ENCODE data around the gene GABRA4. TPM values are rescaled to one million over a fixed set of nuclear protein-coding genes. Genes with fewer than 3 reads are reported as not detected.

Gene GABRA4
- total and polyA plus RNA-seq, 2 experiments from 2014 or later: 1.5 to 1.9 TPM

DNA sequence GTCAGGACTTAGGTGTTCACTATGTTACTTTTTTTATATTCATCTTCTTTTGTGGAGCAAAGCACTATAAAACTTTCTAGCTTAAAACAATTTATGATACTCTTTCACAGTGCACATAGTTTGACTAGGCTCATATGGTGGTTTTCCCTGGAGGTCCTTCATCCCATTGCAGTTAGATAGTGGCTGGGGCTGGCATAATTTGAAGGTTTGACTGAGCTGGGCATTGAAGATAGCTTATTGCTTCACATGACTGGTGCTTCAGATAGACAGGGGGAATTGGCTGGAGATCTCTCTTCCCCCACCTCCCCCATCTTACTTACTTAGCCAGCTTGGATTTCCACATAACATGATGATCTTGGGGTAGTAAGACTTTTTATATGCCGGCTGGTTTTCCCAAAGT, 7.0 kb upstream of the GABRA4 start:
- DNase-seq (ENCODE audit: low spot score) (no peak), ATAC-seq (no peak)
- Mint-ChIP-seq H3K4me3 (no peak overlapping the region), H3K27me3 (ENCODE audit: insufficient read depth, low read depth, poor library complexity) (peaks cover 2% of the 10 kb centered on the region), H3K27ac (no peak overlapping the region), H3K9me3 (no peaks in the 10 kb centered on the region), H3K4me1 (peaks cover 4% of the 10 kb centered on the region; the same call in 2 of the 3 replicates), H3K36me3 (ENCODE audit: low read depth) (no peaks in the 10 kb centered on the region)
- Histone ChIP-seq H3K4me2 (no peak overlapping the region), H3K36me3 (ENCODE audit: insufficient read depth) (no peaks in the 10 kb centered on the region), H3K4me1 (ENCODE audit: insufficient read depth) (peaks cover 3% of the 10 kb centered on the region; the same call in 1 of the 2 replicates), H3K9me2 (ENCODE audit: insufficient read depth) (no peaks in the 10 kb centered on the region), H4K20me1 (replicated peaks; ENCODE audit: insufficient read depth) (no peaks in the 10 kb centered on the region), H2AFZ (no peak overlapping the region), H3F3A (replicated peaks; ENCODE audit: low read depth) (no peaks in the 10 kb centered on the region), H3K27me3 (ENCODE audit: insufficient read depth) (peaks cover 17% of the 10 kb centered on the region), H3K27ac (ENCODE audit: low read depth) (no peak overlapping the region), H3K4me3 (no peak overlapping the region), H3K79me2 (replicated peaks; ENCODE audit: insufficient read depth) (no peaks in the 10 kb centered on the region)
- TF ChIP-seq NANOG (IDR thresholded peaks at IDR 0.05; ENCODE audit: borderline replicate concordance): no peak
- TF ChIP-seq, protein P1, sequence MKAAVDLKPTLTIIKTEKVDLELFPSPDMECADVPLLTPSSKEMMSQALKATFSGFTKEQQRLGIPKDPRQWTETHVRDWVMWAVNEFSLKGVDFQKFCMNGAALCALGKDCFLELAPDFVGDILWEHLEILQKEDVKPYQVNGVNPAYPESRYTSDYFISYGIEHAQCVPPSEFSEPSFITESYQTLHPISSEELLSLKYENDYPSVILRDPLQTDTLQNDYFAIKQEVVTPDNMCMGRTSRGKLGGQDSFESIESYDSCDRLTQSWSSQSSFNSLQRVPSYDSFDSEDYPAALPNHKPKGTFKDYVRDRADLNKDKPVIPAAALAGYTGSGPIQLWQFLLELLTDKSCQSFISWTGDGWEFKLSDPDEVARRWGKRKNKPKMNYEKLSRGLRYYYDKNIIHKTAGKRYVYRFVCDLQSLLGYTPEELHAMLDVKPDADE (IDR thresholded peaks at IDR 0.05): no peak
- TF ChIP-seq, protein P2, sequence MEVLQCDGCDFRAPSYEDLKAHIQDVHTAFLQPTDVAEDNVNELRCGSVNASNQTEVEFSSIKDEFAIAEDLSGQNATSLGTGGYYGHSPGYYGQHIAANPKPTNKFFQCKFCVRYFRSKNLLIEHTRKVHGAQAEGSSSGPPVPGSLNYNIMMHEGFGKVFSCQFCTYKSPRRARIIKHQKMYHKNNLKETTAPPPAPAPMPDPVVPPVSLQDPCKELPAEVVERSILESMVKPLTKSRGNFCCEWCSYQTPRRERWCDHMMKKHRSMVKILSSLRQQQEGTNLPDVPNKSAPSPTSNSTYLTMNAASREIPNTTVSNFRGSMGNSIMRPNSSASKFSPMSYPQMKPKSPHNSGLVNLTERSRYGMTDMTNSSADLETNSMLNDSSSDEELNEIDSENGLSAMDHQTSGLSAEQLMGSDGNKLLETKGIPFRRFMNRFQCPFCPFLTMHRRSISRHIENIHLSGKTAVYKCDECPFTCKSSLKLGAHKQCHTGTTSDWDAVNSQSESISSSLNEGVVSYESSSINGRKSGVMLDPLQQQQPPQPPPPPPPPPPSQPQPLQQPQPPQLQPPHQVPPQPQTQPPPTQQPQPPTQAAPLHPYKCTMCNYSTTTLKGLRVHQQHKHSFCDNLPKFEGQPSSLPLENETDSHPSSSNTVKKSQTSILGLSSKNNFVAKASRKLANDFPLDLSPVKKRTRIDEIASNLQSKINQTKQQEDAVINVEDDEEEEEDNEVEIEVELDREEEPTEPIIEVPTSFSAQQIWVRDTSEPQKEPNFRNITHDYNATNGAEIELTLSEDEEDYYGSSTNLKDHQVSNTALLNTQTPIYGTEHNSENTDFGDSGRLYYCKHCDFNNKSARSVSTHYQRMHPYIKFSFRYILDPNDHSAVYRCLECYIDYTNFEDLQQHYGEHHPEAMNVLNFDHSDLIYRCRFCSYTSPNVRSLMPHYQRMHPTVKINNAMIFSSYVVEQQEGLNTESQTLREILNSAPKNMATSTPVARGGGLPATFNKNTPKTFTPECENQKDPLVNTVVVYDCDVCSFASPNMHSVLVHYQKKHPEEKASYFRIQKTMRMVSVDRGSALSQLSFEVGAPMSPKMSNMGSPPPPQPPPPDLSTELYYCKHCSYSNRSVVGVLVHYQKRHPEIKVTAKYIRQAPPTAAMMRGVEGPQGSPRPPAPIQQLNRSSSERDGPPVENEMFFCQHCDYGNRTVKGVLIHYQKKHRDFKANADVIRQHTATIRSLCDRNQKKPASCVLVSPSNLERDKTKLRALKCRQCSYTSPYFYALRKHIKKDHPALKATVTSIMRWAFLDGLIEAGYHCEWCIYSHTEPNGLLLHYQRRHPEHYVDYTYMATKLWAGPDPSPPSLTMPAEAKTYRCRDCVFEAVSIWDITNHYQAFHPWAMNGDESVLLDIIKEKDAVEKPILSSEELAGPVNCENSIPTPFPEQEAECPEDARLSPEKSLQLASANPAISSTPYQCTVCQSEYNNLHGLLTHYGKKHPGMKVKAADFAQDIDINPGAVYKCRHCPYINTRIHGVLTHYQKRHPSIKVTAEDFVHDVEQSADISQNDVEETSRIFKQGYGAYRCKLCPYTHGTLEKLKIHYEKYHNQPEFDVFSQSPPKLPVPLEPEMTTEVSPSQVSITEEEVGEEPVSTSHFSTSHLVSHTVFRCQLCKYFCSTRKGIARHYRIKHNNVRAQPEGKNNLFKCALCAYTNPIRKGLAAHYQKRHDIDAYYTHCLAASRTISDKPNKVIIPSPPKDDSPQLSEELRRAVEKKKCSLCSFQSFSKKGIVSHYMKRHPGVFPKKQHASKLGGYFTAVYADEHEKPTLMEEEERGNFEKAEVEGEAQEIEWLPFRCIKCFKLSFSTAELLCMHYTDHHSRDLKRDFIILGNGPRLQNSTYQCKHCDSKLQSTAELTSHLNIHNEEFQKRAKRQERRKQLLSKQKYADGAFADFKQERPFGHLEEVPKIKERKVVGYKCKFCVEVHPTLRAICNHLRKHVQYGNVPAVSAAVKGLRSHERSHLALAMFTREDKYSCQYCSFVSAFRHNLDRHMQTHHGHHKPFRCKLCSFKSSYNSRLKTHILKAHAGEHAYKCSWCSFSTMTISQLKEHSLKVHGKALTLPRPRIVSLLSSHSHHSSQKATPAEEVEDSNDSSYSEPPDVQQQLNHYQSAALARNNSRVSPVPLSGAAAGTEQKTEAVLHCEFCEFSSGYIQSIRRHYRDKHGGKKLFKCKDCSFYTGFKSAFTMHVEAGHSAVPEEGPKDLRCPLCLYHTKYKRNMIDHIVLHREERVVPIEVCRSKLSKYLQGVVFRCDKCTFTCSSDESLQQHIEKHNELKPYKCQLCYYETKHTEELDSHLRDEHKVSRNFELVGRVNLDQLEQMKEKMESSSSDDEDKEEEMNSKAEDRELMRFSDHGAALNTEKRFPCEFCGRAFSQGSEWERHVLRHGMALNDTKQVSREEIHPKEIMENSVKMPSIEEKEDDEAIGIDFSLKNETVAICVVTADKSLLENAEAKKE (CRISPR knock-in tag; IDR thresholded peaks at IDR 0.05): no peak
- TF ChIP-seq ZNF331 (CRISPR knock-in tag; IDR thresholded peaks at IDR 0.05; ENCODE audit: low read depth): no peak
- TF ChIP-seq, protein P3, sequence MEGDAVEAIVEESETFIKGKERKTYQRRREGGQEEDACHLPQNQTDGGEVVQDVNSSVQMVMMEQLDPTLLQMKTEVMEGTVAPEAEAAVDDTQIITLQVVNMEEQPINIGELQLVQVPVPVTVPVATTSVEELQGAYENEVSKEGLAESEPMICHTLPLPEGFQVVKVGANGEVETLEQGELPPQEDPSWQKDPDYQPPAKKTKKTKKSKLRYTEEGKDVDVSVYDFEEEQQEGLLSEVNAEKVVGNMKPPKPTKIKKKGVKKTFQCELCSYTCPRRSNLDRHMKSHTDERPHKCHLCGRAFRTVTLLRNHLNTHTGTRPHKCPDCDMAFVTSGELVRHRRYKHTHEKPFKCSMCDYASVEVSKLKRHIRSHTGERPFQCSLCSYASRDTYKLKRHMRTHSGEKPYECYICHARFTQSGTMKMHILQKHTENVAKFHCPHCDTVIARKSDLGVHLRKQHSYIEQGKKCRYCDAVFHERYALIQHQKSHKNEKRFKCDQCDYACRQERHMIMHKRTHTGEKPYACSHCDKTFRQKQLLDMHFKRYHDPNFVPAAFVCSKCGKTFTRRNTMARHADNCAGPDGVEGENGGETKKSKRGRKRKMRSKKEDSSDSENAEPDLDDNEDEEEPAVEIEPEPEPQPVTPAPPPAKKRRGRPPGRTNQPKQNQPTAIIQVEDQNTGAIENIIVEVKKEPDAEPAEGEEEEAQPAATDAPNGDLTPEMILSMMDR (conservative IDR thresholded peaks at IDR 0.05; ENCODE audit: low read depth in 2 of 2): no peak
- TF ChIP-seq EZH2 (IDR thresholded peaks at IDR 0.05; ENCODE audit: low read depth, unreplicated experiment): no peak
- TF ChIP-seq, protein P4, sequence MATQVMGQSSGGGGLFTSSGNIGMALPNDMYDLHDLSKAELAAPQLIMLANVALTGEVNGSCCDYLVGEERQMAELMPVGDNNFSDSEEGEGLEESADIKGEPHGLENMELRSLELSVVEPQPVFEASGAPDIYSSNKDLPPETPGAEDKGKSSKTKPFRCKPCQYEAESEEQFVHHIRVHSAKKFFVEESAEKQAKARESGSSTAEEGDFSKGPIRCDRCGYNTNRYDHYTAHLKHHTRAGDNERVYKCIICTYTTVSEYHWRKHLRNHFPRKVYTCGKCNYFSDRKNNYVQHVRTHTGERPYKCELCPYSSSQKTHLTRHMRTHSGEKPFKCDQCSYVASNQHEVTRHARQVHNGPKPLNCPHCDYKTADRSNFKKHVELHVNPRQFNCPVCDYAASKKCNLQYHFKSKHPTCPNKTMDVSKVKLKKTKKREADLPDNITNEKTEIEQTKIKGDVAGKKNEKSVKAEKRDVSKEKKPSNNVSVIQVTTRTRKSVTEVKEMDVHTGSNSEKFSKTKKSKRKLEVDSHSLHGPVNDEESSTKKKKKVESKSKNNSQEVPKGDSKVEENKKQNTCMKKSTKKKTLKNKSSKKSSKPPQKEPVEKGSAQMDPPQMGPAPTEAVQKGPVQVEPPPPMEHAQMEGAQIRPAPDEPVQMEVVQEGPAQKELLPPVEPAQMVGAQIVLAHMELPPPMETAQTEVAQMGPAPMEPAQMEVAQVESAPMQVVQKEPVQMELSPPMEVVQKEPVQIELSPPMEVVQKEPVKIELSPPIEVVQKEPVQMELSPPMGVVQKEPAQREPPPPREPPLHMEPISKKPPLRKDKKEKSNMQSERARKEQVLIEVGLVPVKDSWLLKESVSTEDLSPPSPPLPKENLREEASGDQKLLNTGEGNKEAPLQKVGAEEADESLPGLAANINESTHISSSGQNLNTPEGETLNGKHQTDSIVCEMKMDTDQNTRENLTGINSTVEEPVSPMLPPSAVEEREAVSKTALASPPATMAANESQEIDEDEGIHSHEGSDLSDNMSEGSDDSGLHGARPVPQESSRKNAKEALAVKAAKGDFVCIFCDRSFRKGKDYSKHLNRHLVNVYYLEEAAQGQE (IDR thresholded peaks at IDR 0.05; ENCODE audit: unreplicated experiment): no peak
- TF ChIP-seq POLR2AphosphoS5 (IDR thresholded peaks at IDR 0.05; ENCODE audit: low read depth): no peak
- TF ChIP-seq STAT1 (IDR thresholded peaks at IDR 0.05; ENCODE audit: unreplicated experiment): no peak
- TF ChIP-seq CREB1 (CRISPR knock-in tag; IDR thresholded peaks at IDR 0.05; ENCODE audit: low read depth): no peak
- no peak for TF ChIP-seq JUNB (IDR thresholded peaks at IDR 0.05; ENCODE audit: unreplicated experiment)
- TF ChIP-seq ZNF114 (CRISPR knock-in tag; IDR thresholded peaks at IDR 0.05): no peak
- TF ChIP-seq EZH2phosphoT487 (IDR thresholded peaks at IDR 0.05; ENCODE audit: unreplicated experiment): no peak
